Smooth muscle cell (in vitro differentiated cells): ENCODE data around the gene GNRH2. TPM values are rescaled to one million over a fixed set of nuclear protein-coding genes. Genes with fewer than 3 reads are reported as not detected.

Experiments used
- DNase-seq: peaks from one replicate; lab custom pipeline; 2025; ENCODE audit not compliant: unreplicated experiment; lab: John Stamatoyannopoulos, UW
- H2AFZ ChIP-seq: fragments of 200-600 bp; sonication (generic); 2 replicates; pipeline ENCODE4 v1.6.0; 2016; ENCODE audit warnings: antibody characterized with exemption, low read depth, mild to moderate bottlenecking
- H3F3A ChIP-seq: fragments of 200-600 bp; sonication (generic); 2 replicates; pipeline ENCODE4 v1.6.0; 2017; ENCODE audit warnings: antibody characterized with exemption, low read depth
- H3K27ac ChIP-seq: fragments of 200-600 bp; sonication (generic); 2 replicates; pipeline ENCODE4 v1.5.1; 2016; ENCODE audit warnings: low read depth, mild to moderate bottlenecking
- H3K27me3 ChIP-seq: fragments of 200-600 bp; sonication (generic); 2 replicates; pipeline ENCODE4 v1.6.1; 2016; ENCODE audit warnings: low read depth, mild to moderate bottlenecking
- H3K36me3 ChIP-seq: fragments of 200-600 bp; sonication (generic); 2 replicates; pipeline ENCODE4 v1.5.1; 2016; ENCODE audit warnings: low read depth
- H3K4me1 ChIP-seq: fragments of 200-600 bp; sonication (generic); 2 replicates; pipeline ENCODE4 v1.5.1; 2016; ENCODE audit warnings: low read depth
- H3K4me2 ChIP-seq: fragments of 200-600 bp; sonication (generic); 2 replicates; pipeline ENCODE4 v1.6.0; 2016; ENCODE audit warnings: mild to moderate bottlenecking
- H3K4me3 ChIP-seq: fragments of 200-600 bp; sonication (generic); 2 replicates; pipeline ENCODE4 v1.5.1; 2016; ENCODE audit warnings: mild to moderate bottlenecking
- H3K79me2 ChIP-seq: fragments of 200-600 bp; sonication (generic); 2 replicates; pipeline ENCODE4 v1.6.0; 2016; ENCODE audit warnings: low read depth, mild to moderate bottlenecking
- H3K9ac ChIP-seq: fragments of 200-600 bp; sonication (generic); 2 replicates; pipeline ENCODE4 v1.6.0; 2016; ENCODE audit warnings: low read depth
- H3K9me3 ChIP-seq: fragments of 200-600 bp; sonication (generic); replicated peaks from 2 replicates; pipeline ENCODE4 v1.5.1; 2016; ENCODE audit warnings: low read depth
- H4K20me1 ChIP-seq: fragments of 200-600 bp; sonication (generic); 2 replicates; pipeline ENCODE4 v1.6.0; 2016; ENCODE audit warnings: low read depth
- WGBS: methylation state at CpG from one replicate; pipeline ENCODE4 v1.1.7; 2016; ENCODE audit warnings: low lambda C conversion rate; 5-methylcytosine and 5-hydroxymethylcytosine counted together
- polyA plus RNA-seq: library from polyadenylated mRNA; unstranded; fragments of >200 nt; fragmentation: Nextera tagmentation; extraction: Ambion mirVana; gene quantifications from 2 replicates; pipeline ENCODE4 v1.2.1, GENCODE V29; 2016
- total RNA-seq: library from RNA; depleted of rRNA; stranded (reverse); fragments of >200 nt; gene quantifications from 2 replicates; pipeline ENCODE4 v1.2.3, GENCODE V29; 2014
- TF ChIP-seq, protein P1 (sequence below): fragments of 200-600 bp; sonication (generic); IDR thresholded peaks from 2 replicates; pipeline ENCODE4 v1.5.1; 2017; ENCODE audit warnings: borderline replicate concordance, mild to moderate bottlenecking, antibody characterized with exemption; ENCODE audit not compliant: insufficient read depth, poor library complexity, severe bottlenecking

GNRH2 gene
- total and polyA plus RNA-seq, 2 experiments from 2014 or later = not detected

DNA sequence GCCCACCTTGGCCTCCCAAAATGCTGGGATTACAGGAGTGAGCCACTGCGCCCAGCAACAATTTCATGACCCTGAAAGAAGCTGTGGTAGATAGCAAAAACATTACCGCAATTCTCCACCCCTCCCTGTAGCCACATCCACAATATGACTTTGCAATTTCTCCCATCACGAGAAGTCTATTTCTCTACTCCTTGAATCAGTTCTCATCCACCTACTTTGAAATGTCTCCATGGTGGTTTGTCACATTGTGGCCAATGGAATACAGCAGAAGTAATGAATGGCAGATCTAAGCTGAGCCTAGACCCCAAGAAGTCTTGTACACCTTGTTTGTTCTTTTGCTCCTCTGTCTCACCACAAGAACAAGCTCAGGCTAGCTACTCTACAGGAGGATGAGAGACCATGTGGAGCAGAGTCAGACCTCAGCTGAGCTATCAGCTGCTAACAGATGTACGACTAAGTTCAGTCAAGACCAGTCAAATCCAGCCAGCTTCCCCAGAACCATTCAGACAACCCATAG is 34.3 kb downstream of the GNRH2 start:
- Histone ChIP-seq H3K9me3 (no peaks in the 10 kb centered on the region), H3K27ac (no peak overlapping the region), H3K4me3 (no peak overlapping the region), H3K36me3 (no peaks in the 10 kb centered on the region), H4K20me1 (no peaks in the 10 kb centered on the region), H3K4me1 (no peaks in the 10 kb centered on the region), H3K9ac (no peak overlapping the region), H3K27me3 (peaks cover 49% of the 10 kb centered on the region), H3K4me2 (no peak overlapping the region), H2AFZ (no peak overlapping the region), H3K79me2 (no peaks in the 10 kb centered on the region), H3F3A (no peaks in the 10 kb centered on the region)
- 93% methylated on average over 4 of the region's 4 CpGs for WGBS
- DNase-seq = no peak
- TF ChIP-seq, protein P1, sequence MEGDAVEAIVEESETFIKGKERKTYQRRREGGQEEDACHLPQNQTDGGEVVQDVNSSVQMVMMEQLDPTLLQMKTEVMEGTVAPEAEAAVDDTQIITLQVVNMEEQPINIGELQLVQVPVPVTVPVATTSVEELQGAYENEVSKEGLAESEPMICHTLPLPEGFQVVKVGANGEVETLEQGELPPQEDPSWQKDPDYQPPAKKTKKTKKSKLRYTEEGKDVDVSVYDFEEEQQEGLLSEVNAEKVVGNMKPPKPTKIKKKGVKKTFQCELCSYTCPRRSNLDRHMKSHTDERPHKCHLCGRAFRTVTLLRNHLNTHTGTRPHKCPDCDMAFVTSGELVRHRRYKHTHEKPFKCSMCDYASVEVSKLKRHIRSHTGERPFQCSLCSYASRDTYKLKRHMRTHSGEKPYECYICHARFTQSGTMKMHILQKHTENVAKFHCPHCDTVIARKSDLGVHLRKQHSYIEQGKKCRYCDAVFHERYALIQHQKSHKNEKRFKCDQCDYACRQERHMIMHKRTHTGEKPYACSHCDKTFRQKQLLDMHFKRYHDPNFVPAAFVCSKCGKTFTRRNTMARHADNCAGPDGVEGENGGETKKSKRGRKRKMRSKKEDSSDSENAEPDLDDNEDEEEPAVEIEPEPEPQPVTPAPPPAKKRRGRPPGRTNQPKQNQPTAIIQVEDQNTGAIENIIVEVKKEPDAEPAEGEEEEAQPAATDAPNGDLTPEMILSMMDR = no peak

DNA sequence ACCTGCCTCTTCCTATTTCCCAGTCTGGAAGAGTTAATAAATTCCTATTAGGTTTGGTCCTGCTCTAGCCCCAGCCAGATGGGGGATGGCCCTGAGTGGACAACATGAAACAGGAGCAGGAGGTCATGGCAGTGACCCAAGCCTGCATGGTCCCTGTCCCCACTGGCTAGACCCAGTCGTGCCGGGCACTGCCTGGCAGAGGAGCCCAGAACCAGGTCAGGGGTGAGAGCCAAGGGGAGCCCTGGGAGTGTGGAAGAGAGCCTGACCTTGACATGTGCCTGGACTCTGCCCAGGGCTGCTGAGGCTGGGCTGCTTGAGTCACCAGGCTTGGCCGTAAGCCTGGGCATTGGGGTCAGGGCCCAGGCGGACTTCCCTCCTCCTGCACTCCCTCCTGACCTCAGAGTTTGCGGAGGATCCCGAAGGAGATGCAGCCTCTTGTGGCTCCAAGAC is 37.5 kb downstream of the GNRH2 start:
- no peak for DNase-seq
- Histone ChIP-seq H2AFZ (no peak overlapping the region), H3K36me3 (no peaks in the 10 kb centered on the region), H4K20me1 (no peaks in the 10 kb centered on the region), H3K27me3 (peaks cover 69% of the 10 kb centered on the region), H3K9ac (no peak overlapping the region), H3K79me2 (no peaks in the 10 kb centered on the region), H3K4me1 (peaks cover 6% of the 10 kb centered on the region), H3K9me3 (no peaks in the 10 kb centered on the region), H3K4me2 (no peak overlapping the region), H3K4me3 (no peak overlapping the region), H3K27ac (no peak overlapping the region), H3F3A (no peaks in the 10 kb centered on the region)
- TF ChIP-seq, protein P1 = no peak
- WGBS = 92% methylated on average over 6 of the region's 6 CpGs

DNA sequence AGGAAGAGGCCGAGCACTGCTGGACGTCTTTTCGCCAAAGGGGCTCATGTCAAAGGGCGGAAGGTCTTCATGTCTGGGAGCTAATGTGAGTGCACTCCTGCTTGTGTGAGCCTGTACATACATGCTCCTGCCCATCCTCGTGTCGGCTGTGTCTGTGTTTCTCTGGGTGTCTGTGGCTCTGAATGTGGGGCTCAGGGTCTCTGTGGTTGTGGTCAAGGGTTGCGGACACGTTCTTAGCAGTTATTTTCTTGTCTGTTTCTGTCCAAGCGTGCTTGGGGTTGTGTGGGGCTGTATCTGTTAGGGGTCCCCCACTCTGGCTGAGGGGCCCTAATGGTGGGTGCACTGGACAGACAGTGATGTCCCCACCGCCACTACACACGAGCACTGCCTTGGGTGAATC is 38.2 kb downstream of the GNRH2 start:
- Histone ChIP-seq H3K27ac (no peak overlapping the region), H3K9ac (no peak overlapping the region), H3K4me2 (no peak overlapping the region), H2AFZ (no peak overlapping the region), H3K36me3 (no peaks in the 10 kb centered on the region), H3F3A (no peaks in the 10 kb centered on the region), H3K27me3 (peaks cover 69% of the 10 kb centered on the region), H3K4me3 (no peak overlapping the region), H3K4me1 (peaks cover 6% of the 10 kb centered on the region), H3K9me3 (no peaks in the 10 kb centered on the region), H3K79me2 (no peaks in the 10 kb centered on the region), H4K20me1 (no peaks in the 10 kb centered on the region)
- DNase-seq = no peak
- TF ChIP-seq, protein P1 = no peak
- 96% methylated on average over 11 of the region's 11 CpGs for WGBS

DNA sequence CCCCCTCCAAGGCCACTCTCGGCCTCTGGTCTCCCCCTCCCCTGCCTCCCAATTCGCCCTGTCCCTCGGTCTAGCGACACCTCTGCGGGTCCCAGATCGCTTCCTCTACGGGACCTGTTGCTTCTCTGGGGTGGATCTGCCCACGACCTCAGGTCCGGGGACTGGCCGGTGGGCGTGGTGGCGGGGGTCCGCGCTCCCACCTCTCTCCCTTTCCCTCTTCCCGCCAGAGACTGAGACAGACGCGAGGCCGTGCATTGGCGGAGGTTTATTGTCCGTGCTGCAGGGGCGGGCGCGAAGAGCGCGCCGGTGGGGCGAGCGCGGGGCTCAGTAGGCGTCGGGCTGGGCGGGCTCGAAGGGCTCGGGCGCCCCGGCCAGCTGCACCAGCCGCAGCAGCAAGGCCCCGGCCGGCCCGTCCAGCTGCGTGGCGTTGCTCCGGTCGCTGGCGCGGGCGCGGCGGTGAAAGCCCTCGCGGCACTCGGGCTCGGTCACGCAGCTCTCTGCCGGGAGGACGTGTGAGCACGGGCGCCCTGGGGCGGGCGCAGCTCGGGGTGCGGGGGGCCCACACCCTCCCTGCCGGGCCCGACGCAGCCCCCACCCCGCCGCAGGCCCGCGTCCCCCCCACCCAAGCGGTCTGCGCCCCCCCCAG is 39.0 kb downstream of the GNRH2 start:
- Histone ChIP-seq H3K9me3 (no peaks in the 10 kb centered on the region), H4K20me1 (no peaks in the 10 kb centered on the region), H3K4me3 (peak overlapping the region; percentile 38), H3K4me1 (peaks cover 6% of the 10 kb centered on the region), H3K36me3 (no peaks in the 10 kb centered on the region), H3F3A (no peaks in the 10 kb centered on the region), H3K27me3 (peaks cover 69% of the 10 kb centered on the region), H3K9ac (no peak overlapping the region), H3K27ac (no peak overlapping the region), H3K79me2 (no peaks in the 10 kb centered on the region), H3K4me2 (peak overlapping the region; percentile 82), H2AFZ (no peak overlapping the region)
- DNase-seq = no peak
- 6% methylated on average over 38 of the region's 71 CpGs for WGBS
- TF ChIP-seq, protein P1 = no peak
